Breast epithelium (tissue), 3 donors: ENCODE results near the gene PRTFDC1.

Source experiments
- CTCF ChIP-seq, 3 donors: fragments of 450-650 bp; IDR thresholded peaks; one replicate each; pipeline ENCODE4 v1.5.1; 2016 to 2017; ENCODE audit warnings: antibody characterized with exemption in 3 of 3, mild to moderate bottlenecking in 3 of 3, moderate library complexity in 3 of 3
- POLR2AphosphoS5 ChIP-seq, 3 donors: sonication (generic); formaldehyde crosslinking; IDR thresholded peaks; one replicate each; pipeline ENCODE4 v1.6.1; 2017; ENCODE audit warnings: antibody characterized with exemption in 3 of 3

DNA sequence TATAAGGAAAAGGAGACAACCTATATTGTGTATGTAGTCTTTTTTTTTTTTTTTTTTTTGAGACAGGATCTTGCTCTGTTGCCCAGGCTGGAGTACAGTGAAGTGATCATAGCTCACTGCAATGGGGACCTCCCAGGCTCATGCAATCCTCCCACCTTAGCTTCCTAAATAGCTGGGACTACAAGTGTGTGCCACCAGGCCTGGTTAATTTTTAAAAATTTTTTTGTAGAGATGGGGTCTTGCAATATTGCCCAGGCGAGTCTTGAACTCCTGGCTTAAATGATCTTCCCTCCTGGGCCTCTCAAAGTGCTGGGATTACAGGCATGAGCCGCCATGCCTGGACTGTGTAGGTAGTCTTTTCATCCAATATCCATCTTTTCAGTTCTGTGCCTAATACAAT lies 150.0 kb downstream of the PRTFDC1 start:
- TF ChIP-seq CTCF (IDR thresholded peaks at IDR 0.05) (no peak), POLR2AphosphoS5 (IDR thresholded peaks at IDR 0.05) (no peak)
